ENCODE measurements around the gene SUPT4H1.

The SUPT4H1 gene

GRCh38 chr17:58332778-58333735 lies 18.9 kb downstream of the SUPT4H1 start:
- TF ChIP-seq CTCF (conservative IDR thresholded peaks at IDR 0.05), result no peak
- no peak overlapping the region for H3K27ac ChIP-seq

- no peak overlapping the region for H3K27ac ChIP-seq
- TF ChIP-seq CTCF (conservative IDR thresholded peaks at IDR 0.05), result no peak
Observed at GRCh38 chr17:58331815-58332777, 19.9 kb downstream of the SUPT4H1 start.

- TF ChIP-seq CTCF (conservative IDR thresholded peaks at IDR 0.05), result no peak
- H3K27ac ChIP-seq, result no peak overlapping the region
Observed at GRCh38 chr17:58330997-58331814, 20.8 kb downstream of the SUPT4H1 start.

GRCh38 chr17:58330538-58330996 lies 21.4 kb downstream of the SUPT4H1 start:
- H3K27ac ChIP-seq, result no peak overlapping the region
- no peak for TF ChIP-seq CTCF (conservative IDR thresholded peaks at IDR 0.05)

- H3K27ac ChIP-seq, result no peak overlapping the region
- no peak for TF ChIP-seq CTCF (conservative IDR thresholded peaks at IDR 0.05)
Observed at GRCh38 chr17:58329810-58330537, 22.0 kb downstream of the SUPT4H1 start.

GRCh38 chr17:58329035-58329809 lies 22.8 kb downstream of the SUPT4H1 start:
- H3K27ac ChIP-seq, result no peak overlapping the region
- no peak for TF ChIP-seq CTCF (conservative IDR thresholded peaks at IDR 0.05)

All from VCaP (cell line).